WI38 (cell line): ENCODE data around the gene RFLNA.
"Not testable (repeated sequence)": the region's sequence is repeated elsewhere in the genome, so short reads cannot be mapped to it uniquely, and the experiment has no call there.

Experiments used
- H3K4me3 ChIP-seq: 2 replicates; pipeline ENCODE4 v1.5.1; 2011; ENCODE audit warnings: low read depth, mild to moderate bottlenecking, control low read depth, low read length
- CTCF ChIP-seq: IDR thresholded peaks from 2 replicates; pipeline ENCODE4 v1.5.1; 2012; ENCODE audit warnings: low read depth, mild to moderate bottlenecking, control low read depth, low read length

RFLNA gene

GRCh38 chr12:124319368-124320050 lies 24.6 kb downstream of the RFLNA start:
- no peak overlapping the region for H3K4me3 ChIP-seq
- no peak for TF ChIP-seq CTCF

GRCh38 chr12:124321040-124321481 lies 26.2 kb downstream of the RFLNA start:
- no peak overlapping the region for H3K4me3 ChIP-seq
- peak; percentile 93 for TF ChIP-seq CTCF

GRCh38 chr12:124321556-124322270 lies 26.8 kb downstream of the RFLNA start:
- no peak overlapping the region for H3K4me3 ChIP-seq
- TF ChIP-seq CTCF: no peak

- H3K4me3 ChIP-seq: no peak overlapping the region
- no peak for TF ChIP-seq CTCF
Measured at GRCh38 chr12:124322271-124322998, 27.5 kb downstream of the RFLNA start.

GRCh38 chr12:124322999-124323328 lies 28.1 kb downstream of the RFLNA start:
- not testable (repeated sequence) for H3K4me3 ChIP-seq

- no peak for TF ChIP-seq CTCF
- no peak overlapping the region for H3K4me3 ChIP-seq
Measured at GRCh38 chr12:124323771-124324530, 29.1 kb downstream of the RFLNA start.
